GM18867 (cell line): Measurements from ENCODE around the gene ARL16.
"Not testable (repeated sequence)": the region's sequence is repeated elsewhere in the genome, so short reads cannot be mapped to it uniquely, and the experiment has no call there.

Experiments
- ATAC-seq: cut with Tn5 transposase; IDR thresholded peaks from one replicate; pipeline ENCODE4 v1.9.1; 2021; ENCODE audit warnings: mild to moderate bottlenecking, moderate library complexity; ENCODE audit not compliant: unreplicated experiment

The ARL16 gene

GRCh38 chr17:81696218-81696941, 12.8 kb upstream of the ARL16 start:
- no peak for ATAC-seq

GRCh38 chr17:81695801-81696200, 12.2 kb upstream of the ARL16 start:
- ATAC-seq: no peak

GRCh38 chr17:81695211-81695610, 11.6 kb upstream of the ARL16 start:
- no peak for ATAC-seq

- no peak for ATAC-seq
Observed at GRCh38 chr17:81694810-81695209, 11.2 kb upstream of the ARL16 start.

- no peak for ATAC-seq
Observed at GRCh38 chr17:81693509-81694210, 10.1 kb upstream of the ARL16 start.

- ATAC-seq: no peak
Observed at GRCh38 chr17:81691608-81692007, 8.0 kb upstream of the ARL16 start.

- no peak for ATAC-seq
Observed at GRCh38 chr17:81691196-81691595, 7.6 kb upstream of the ARL16 start.

GRCh38 chr17:81690549-81690948, 7.0 kb upstream of the ARL16 start:
- no peak for ATAC-seq

GRCh38 chr17:81690066-81690465, 6.5 kb upstream of the ARL16 start:
- no peak for ATAC-seq

- ATAC-seq: no peak
Observed at GRCh38 chr17:81688616-81689015, 5.0 kb upstream of the ARL16 start.

GRCh38 chr17:81687770-81688541, 4.4 kb upstream of the ARL16 start:
- no peak for ATAC-seq

- no peak for ATAC-seq
Observed at GRCh38 chr17:81686614-81687013, 3.0 kb upstream of the ARL16 start.

GRCh38 chr17:81685108-81685507, 1.5 kb upstream of the ARL16 start:
- ATAC-seq: no peak

GRCh38 chr17:81684442-81684911, 880 bp upstream of the ARL16 start:
- peak; percentile 5 for ATAC-seq

- ATAC-seq: peak; percentile 2
Observed at GRCh38 chr17:81683208-81683583, 401 bp downstream of the ARL16 start.

- no peak for ATAC-seq
Observed at GRCh38 chr17:81682565-81683207, 911 bp downstream of the ARL16 start.

- no peak for ATAC-seq
Observed at GRCh38 chr17:81681672-81682071, 1.9 kb downstream of the ARL16 start.

GRCh38 chr17:81680150-81680549, 3.4 kb downstream of the ARL16 start:
- ATAC-seq: no peak

- no peak for ATAC-seq
Observed at GRCh38 chr17:81676906-81677305, 6.7 kb downstream of the ARL16 start.

- not testable (repeated sequence) for ATAC-seq
Observed at GRCh38 chr17:81675515-81676221, 7.9 kb downstream of the ARL16 start.
